Endothelial cell of umbilical vein (primary cell): ENCODE results near the gene GRXCR2. TPM values are rescaled to one million over a fixed set of nuclear protein-coding genes. Genes with fewer than 3 reads are reported as not detected.

ENCODE experiments used
- BruUV-seq: library from RNA; stranded (reverse); fragments of 400-500 nt; replicated peaks from 2 replicates; lab custom pipeline; 2021; lab: Mats Ljungman, UMichigan
- CTCF ChIA-PET: fragments of 300-600, 350-600 bp; sonication (Branson Sonifier 250); formaldehyde crosslinking; loops from one replicate; lab custom pipeline; 2021; ENCODE audit warnings: antibody characterized with exemption, inconsistent platforms; lab: Charles Lee
- POLR2A ChIA-PET: fragments of 300-600, 350-600 bp; sonication (Branson Sonifier 250); formaldehyde crosslinking; loops from one replicate; lab custom pipeline; 2021; ENCODE audit warnings: antibody characterized with exemption, inconsistent platforms; lab: Charles Lee
- DNase-seq: peaks from one replicate; pipeline ENCODE4 v3.0.0-alpha.2; 2011; ENCODE audit warnings: low read depth, low spot score
- FAIRE-seq: peaks from 2 replicates; lab custom pipeline; 2011; peaks lifted over from hg19 to GRCh38; lab: Jason Lieb, UNC
- H2AFZ ChIP-seq: 2 replicates; pipeline ENCODE4 v1.6.0; 2012; ENCODE audit warnings: low read depth, low read length, control low read depth, inconsistent platforms
- H3K27ac ChIP-seq: 2 replicates; pipeline ENCODE4 v1.5.1; 2011; ENCODE audit warnings: low read depth, mild to moderate bottlenecking, control low read depth, low read length, moderate library complexity; ENCODE audit not compliant: insufficient read depth
- H3K27me3 ChIP-seq, 2 experiments: 2 replicates each; pipeline versions ENCODE4 v1.6.0 to v1.6.1; 2011; ENCODE audit warnings: low read length in 2 of 2, mixed read lengths in 1 of 2; ENCODE audit not compliant: control insufficient read depth in 2 of 2, insufficient read depth in 2 of 2
- H3K36me3 ChIP-seq, 2 experiments: 2 replicates in 1 of 2; 3 replicates in 1 of 2; pipeline ENCODE4 v1.5.1; 2011; ENCODE audit warnings: low read length in 2 of 2, mild to moderate bottlenecking in 1 of 2, moderate library complexity in 1 of 2; ENCODE audit not compliant: control insufficient read depth in 2 of 2, insufficient read depth in 2 of 2; ENCODE audit errors: extremely low read depth in 1 of 2
- H3K4me1 ChIP-seq: 3 replicates; pipeline ENCODE4 v1.5.1; 2011; ENCODE audit warnings: mild to moderate bottlenecking, low read length; ENCODE audit not compliant: control insufficient read depth, insufficient read depth; ENCODE audit errors: extremely low read depth
- H3K4me2 ChIP-seq: 2 replicates; pipeline ENCODE4 v1.6.1; 2011; ENCODE audit warnings: low read length, control low read depth, mixed read lengths; ENCODE audit not compliant: insufficient read depth
- H3K4me3 ChIP-seq, 3 experiments: fragments of 200-600 bp in 1 of 3; sonication (generic), shearing (Covaris generic) in 1 of 3; replicated peaks in 1 of 3; 2 replicates each; pipeline ENCODE4 v1.5.1; 2011 to 2016; ENCODE audit warnings: control low read depth in 3 of 3, low read length in 3 of 3, mild to moderate bottlenecking in 2 of 3, inconsistent platforms in 1 of 3, low read depth in 1 of 3, moderate library complexity in 1 of 3; ENCODE audit not compliant: insufficient read depth in 1 of 3
- H3K79me2 ChIP-seq: 2 replicates; pipeline ENCODE4 v1.6.0; 2012; ENCODE audit warnings: low read length, inconsistent platforms; ENCODE audit not compliant: control insufficient read depth, insufficient read depth
- H3K9ac ChIP-seq: replicated peaks from 2 replicates; pipeline ENCODE3; 2011; ENCODE audit warnings: low read length, control low read depth; ENCODE audit not compliant: insufficient read depth; ENCODE audit errors: extremely low read depth
- H3K9me1 ChIP-seq: replicated peaks from 3 replicates; pipeline ENCODE4 v1.6.0; 2011; ENCODE audit warnings: mild to moderate bottlenecking, low read length; ENCODE audit not compliant: control insufficient read depth, insufficient read depth; ENCODE audit errors: extremely low read depth
- H3K9me3 ChIP-seq: replicated peaks from 2 replicates; pipeline ENCODE4 v1.5.1; 2012; ENCODE audit warnings: low read length, inconsistent platforms; ENCODE audit not compliant: control insufficient read depth, insufficient read depth
- H4K20me1 ChIP-seq: replicated peaks from 2 replicates; pipeline ENCODE3; 2011; ENCODE audit warnings: mild to moderate bottlenecking, low read length; ENCODE audit not compliant: control insufficient read depth, insufficient read depth; ENCODE audit errors: extremely low read depth
- CTCF ChIP-seq, 2 donors: IDR thresholded peaks; 1 replicate in 1 of 2; 2 replicates in 1 of 2; pipeline ENCODE4 v1.5.1; 2011; ENCODE audit warnings: low read length in 2 of 2, mild to moderate bottlenecking in 2 of 2, moderate library complexity in 2 of 2, control low read depth in 1 of 2, inconsistent platforms in 1 of 2, low read depth in 1 of 2; ENCODE audit not compliant: insufficient read depth in 1 of 2; ENCODE audit errors: extremely low read depth in 1 of 2
- EZH2 ChIP-seq: IDR thresholded peaks from 2 replicates; pipeline ENCODE4 v1.6.1; 2012; ENCODE audit warnings: borderline replicate concordance, low read depth, mild to moderate bottlenecking, moderate library complexity, low read length, inconsistent platforms; ENCODE audit not compliant: severe bottlenecking
- FOS ChIP-seq: IDR thresholded peaks from 2 replicates; pipeline ENCODE4 v1.6.1; 2011; ENCODE audit warnings: mild to moderate bottlenecking, low read length, moderate library complexity, borderline replicate concordance; ENCODE audit not compliant: insufficient read depth
- GATA2 ChIP-seq: IDR thresholded peaks from 2 replicates; pipeline ENCODE4 v1.7.0; 2011; ENCODE audit warnings: low read depth, mild to moderate bottlenecking, moderate library complexity, mixed read lengths, low read length; ENCODE audit not compliant: insufficient read length, insufficient read depth
- JUN ChIP-seq: IDR thresholded peaks from 2 replicates; pipeline ENCODE4 v1.6.1; 2011; ENCODE audit warnings: borderline replicate concordance, low read depth; ENCODE audit not compliant: insufficient read length, insufficient read depth
- MAX ChIP-seq: IDR thresholded peaks from 2 replicates; pipeline ENCODE4 v1.6.1; 2011; ENCODE audit not compliant: insufficient read depth, insufficient read length
- MYC ChIP-seq: IDR thresholded peaks from one replicate; pipeline ENCODE4 v1.6.1; 2011; ENCODE audit warnings: mild to moderate bottlenecking, low read depth, low read length
- POLR2A ChIP-seq: IDR thresholded peaks from 2 replicates; pipeline ENCODE4 v1.6.1; 2012; ENCODE audit warnings: low read depth, mild to moderate bottlenecking, control low read depth, low read length
- POLR2AphosphoS5 ChIP-seq: IDR thresholded peaks from 2 replicates; pipeline ENCODE4 v1.6.1; 2012; ENCODE audit warnings: low read depth, mild to moderate bottlenecking, control low read depth, low read length, moderate library complexity; ENCODE audit not compliant: insufficient read depth
- dilution Hi-C: fragments of 300-500 bp; cut with MboI; formaldehyde crosslinking; loops from one replicate; pipeline ENCODE4 v1.15.0; 2019; ENCODE audit warnings: low sequenced_read_pairs; ENCODE audit not compliant: extremely low pct_ligation_motif_present
- intact Hi-C: fragments of 100-400 bp; cut with micrococcal nuclease; formaldehyde crosslinking; loops from one replicate; pipeline ENCODE4 v1.10.0; 2022
- polyA plus RNA-seq, 4 experiments: library from polyadenylated mRNA; depleted of rRNA in 3 of 4; stranded (reverse) in 3 of 4; unstranded in 1 of 4; fragments of >200 nt; gene quantifications; 2 replicates each; pipeline versions ENCODE4 v1.2.1 to v1.2.3, GENCODE V29; 2011 to 2012; ENCODE audit warnings: missing spikeins in 1 of 4
- total RNA-seq: library from RNA; stranded (reverse); gene quantifications from 2 replicates; pipeline ENCODE4 v1.2.3, GENCODE V29; 2021

GRXCR2 gene
- total and polyA plus RNA-seq, 2 donors (not counting 3 experiments of a cell fraction or from before 2014, with no cell fraction given) = not detected

- FAIRE-seq = no peak
Measured at GRCh38 chr5:145889611-145890010, 16.8 kb upstream of the GRXCR2 start.

More at GRCh38 chr5:145889611-145890010, 16.8 kb upstream of the GRXCR2 start:
- dilution Hi-C loops = no loop called here
- no peak overlapping the region for H3K27ac ChIP-seq
- H3K79me2 ChIP-seq = no peaks in the 10 kb centered on the region
- intact Hi-C loops = loop anchor here (2.0 kb wide), 1 partner anchor 193 kb away; no protein-coding TSS in a partner anchor
- H2AFZ ChIP-seq = no peak overlapping the region
- H3K9me1 ChIP-seq = no peaks in the 10 kb centered on the region
- H3K4me3 ChIP-seq = no peak overlapping the region
- ChIA-PET POLR2A (no interaction called here), CTCF (interaction anchor here (0.8 to 4.9 kb wide), 6 partner anchors 14 to 1685 kb away, joined by 3 to 63 read pairs (median 4); no protein-coding TSS in a partner anchor)
- H3K9me3 ChIP-seq = no peaks in the 10 kb centered on the region
- no peak overlapping the region for H3K9ac ChIP-seq
- peaks cover 0 to 9% of the 10 kb centered on the region in 2 experiments for H3K27me3 ChIP-seq
- no peaks in the 10 kb centered on the region for H3K4me1 ChIP-seq
- no peaks in the 10 kb centered on the region for H4K20me1 ChIP-seq
- H3K4me2 ChIP-seq = no peak overlapping the region
- DNase-seq = no peak
- no peaks in the 10 kb centered on the region for H3K36me3 ChIP-seq
- TF ChIP-seq GATA2 = no peak
- TF ChIP-seq CTCF (IDR thresholded peaks at IDR 0.05; ENCODE audit: extremely low read depth in 1 of 2, insufficient read depth in 1 of 2, low read depth in 1 of 2, low read length in 2 of 2) = no peak
- TF ChIP-seq MAX = no peak
- TF ChIP-seq MYC = no peak
- TF ChIP-seq EZH2 = no peak
- no peak for TF ChIP-seq FOS
- no peak for TF ChIP-seq JUN
- TF ChIP-seq POLR2A = no peak
- no peak for TF ChIP-seq POLR2AphosphoS5
- BruUV-seq = no TSS peak
